ENCODE measurements around the gene HSD3B7.
A peak's percentile ranks its signal among the peaks of the same experiment; 100 is the strongest.

Gene HSD3B7

GRCh38 chr16:30956601-30957455 lies 28.2 kb upstream of the HSD3B7 start:
- DNase-seq (ENCODE audit: low read depth, low spot score): peak; percentile 85

- DNase-seq (ENCODE audit: low read depth, low spot score): peak; percentile 96
These were observed 27.4 kb upstream of the HSD3B7 start, which contains the start of gene SETD1A for GRCh38 chr16:30957456-30958174. Gene SETD1A, plus strand, starts transcription at chr16:30957754. Its CDS starts 978 bp downstream, at chr16:30958732.

- DNase-seq (ENCODE audit: low read depth, low spot score): peak; percentile 14
These were observed 26.6 kb upstream of the HSD3B7 start for GRCh38 chr16:30958175-30959079.

- no peak for DNase-seq (ENCODE audit: low read depth, low spot score)
These were observed 23.6 kb upstream of the HSD3B7 start for GRCh38 chr16:30961384-30961783.

DNA sequence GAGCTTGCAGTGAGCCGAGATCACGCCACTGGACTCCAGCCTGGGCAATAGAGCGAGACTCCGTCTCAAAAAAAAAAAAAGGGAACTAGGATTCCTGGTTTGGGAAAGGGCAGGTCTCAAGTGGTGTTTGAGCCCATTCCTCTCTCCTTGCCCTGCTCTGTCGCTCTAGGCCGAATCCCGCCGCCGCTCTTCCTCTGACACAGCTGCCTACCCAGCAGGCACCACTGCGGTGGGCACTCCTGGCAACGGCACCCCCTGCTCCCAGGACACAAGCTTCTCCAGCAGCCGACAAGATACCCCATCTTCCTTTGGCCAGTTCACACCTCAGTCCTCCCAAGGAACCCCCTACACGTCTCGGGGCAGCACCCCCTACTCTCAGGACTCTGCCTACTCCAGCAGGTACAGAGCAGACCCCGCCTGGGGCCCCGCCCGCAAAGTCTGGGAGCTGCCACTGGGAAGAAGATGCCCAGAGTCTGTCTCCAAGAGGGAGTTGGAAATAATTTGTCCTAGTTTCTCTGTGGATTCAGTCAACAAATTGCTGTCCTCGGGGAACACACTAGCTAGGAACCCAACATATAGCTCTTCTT lies 21.0 kb upstream of the HSD3B7 start:
- no peak for DNase-seq (ENCODE audit: low read depth, low spot score)

DNA sequence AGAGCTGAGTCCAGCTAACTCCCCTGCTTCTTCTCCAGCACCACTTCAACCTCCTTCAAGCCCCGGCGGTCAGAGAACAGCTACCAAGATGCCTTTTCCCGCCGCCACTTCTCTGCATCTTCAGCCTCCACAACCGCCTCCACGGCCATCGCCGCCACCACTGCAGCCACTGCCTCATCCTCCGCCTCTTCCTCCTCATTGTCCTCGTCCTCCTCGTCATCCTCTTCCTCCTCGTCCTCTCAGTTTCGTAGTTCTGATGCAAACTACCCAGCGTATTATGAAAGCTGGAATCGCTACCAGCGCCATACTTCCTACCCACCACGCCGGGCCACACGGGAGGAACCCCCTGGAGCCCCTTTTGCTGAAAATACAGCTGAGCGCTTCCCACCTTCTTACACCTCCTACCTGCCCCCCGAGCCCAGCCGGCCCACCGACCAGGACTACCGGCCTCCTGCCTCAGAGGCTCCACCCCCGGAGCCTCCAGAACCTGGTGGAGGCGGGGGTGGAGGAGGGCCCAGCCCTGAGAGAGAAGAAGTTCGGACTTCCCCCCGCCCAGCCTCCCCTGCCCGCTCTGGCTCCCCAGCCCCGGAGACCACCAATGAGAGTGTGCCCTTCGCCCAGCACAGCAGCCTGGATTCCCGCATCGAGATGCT lies 20.3 kb upstream of the HSD3B7 start:
- DNase-seq (ENCODE audit: low read depth, low spot score): no peak

DNA sequence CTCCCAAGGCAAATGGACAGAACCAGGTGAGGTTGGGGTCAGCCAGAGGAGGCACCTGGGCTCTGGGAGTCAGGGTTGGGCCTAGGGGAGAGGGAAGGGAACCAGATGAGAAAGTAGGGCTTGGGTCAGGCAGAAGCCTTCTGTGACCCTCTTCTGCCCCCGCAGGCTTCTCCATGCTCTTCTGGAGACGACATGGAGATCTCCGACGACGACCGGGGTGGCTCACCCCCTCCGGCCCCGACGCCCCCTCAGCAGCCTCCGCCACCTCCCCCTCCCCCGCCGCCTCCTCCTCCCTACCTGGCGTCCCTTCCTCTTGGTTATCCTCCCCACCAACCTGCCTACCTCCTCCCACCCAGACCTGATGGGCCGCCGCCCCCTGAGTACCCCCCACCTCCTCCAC lies 19.6 kb upstream of the HSD3B7 start:
- no peak for DNase-seq (ENCODE audit: low read depth, low spot score)

- DNase-seq (ENCODE audit: low read depth, low spot score): no peak
These were observed 18.9 kb upstream of the HSD3B7 start for GRCh38 chr16:30966033-30966619.

GRCh38 chr16:30967795-30968194 lies 17.2 kb upstream of the HSD3B7 start:
- no peak for DNase-seq (ENCODE audit: low read depth, low spot score)

DNA sequence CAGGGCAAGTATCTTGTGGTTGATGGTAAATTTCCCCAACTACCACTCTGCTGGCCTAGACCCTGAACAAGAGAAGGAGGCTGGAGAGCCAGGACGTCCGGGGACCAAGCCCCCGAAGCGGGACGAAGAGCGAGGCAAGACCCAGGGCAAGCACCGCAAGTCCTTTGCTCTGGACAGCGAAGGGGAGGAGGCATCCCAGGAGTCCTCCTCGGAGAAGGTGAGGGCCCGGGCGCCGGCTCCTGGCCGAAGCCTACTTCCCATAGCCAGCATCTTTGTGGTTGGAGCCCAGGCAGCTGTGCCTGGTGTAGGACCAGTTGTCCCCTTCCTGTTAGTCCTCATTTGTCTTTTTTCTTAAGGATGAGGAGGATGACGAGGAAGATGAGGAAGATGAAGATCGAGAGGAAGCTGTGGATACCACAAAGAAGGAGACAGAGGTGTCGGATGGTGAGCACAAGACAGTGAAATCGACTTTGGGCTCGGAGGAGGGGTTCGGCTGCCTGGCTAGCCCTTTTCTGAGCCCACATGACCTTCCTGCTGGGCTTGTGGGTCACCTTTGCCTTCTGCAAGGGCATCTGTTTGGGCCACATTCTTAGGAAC lies 15.7 kb upstream of the HSD3B7 start:
- DNase-seq (ENCODE audit: low read depth, low spot score): no peak

DNA sequence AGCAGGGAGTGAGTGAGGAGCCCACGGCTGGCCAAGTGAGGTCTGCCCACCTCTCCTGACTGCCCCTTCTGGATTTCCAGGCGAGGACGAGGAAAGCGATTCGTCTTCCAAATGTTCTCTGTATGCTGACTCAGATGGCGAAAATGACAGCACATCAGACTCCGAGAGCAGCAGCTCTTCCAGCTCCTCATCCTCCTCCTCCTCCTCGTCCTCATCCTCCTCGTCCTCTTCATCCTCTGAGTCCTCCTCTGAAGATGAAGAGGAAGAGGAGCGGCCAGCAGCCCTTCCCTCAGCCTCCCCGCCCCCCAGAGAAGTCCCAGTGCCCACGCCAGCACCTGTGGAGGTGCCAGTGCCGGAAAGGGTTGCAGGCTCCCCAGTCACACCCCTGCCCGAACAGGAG lies 13.7 kb upstream of the HSD3B7 start:
- DNase-seq (ENCODE audit: low read depth, low spot score): no peak

DNA sequence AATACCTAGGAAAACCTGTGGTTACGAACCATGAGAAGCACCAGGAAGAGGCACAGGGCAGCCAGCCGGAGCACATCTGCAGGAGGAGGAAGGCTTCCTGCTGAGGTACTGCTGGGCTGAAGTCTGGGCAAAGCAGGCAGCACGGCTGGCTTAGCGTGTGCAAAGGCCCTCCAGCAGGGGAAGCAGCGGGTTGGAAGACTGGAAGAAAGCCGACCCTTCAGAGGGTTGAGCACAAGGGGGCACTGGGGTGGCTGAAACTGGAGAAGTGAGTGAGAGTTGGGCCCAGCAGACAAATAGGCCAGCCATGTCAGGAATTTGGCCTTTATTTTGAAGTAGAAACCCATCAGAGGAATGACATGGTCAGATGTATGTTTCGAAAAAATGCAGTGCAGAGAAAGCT lies 12.1 kb upstream of the HSD3B7 start:
- peak; percentile 63 for DNase-seq (ENCODE audit: low read depth, low spot score)

- DNase-seq (ENCODE audit: low read depth, low spot score): no peak
These were observed 10.7 kb upstream of the HSD3B7 start for GRCh38 chr16:30974348-30974747.

DNA sequence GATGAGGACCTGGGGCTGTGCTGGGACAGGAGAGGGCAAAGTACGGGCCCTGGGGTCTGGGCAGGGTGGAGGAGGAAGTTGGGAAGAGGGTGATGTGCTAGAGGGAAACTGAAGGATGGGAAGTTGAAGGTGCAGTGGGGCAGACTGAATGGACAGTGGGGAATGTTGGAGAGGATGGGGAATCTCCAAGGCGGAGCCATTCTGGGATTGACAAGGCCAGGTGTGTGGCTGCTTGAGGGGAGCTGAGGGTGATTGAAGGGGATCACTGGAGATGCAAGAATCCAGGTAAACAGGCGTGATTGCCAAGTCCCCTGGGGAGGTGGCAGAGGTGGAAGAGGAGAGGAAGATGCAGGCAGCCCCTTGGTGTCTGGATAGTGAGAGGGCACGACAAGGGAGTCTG lies 8.5 kb upstream of the HSD3B7 start:
- no peak for DNase-seq (ENCODE audit: low read depth, low spot score)

GRCh38 chr16:30977502-30977901 lies 7.5 kb upstream of the HSD3B7 start:
- peak; percentile 45 for DNase-seq (ENCODE audit: low read depth, low spot score)

GRCh38 chr16:30979170-30980022 lies 5.6 kb upstream of the HSD3B7 start:
- DNase-seq (ENCODE audit: low read depth, low spot score): no peak

DNA sequence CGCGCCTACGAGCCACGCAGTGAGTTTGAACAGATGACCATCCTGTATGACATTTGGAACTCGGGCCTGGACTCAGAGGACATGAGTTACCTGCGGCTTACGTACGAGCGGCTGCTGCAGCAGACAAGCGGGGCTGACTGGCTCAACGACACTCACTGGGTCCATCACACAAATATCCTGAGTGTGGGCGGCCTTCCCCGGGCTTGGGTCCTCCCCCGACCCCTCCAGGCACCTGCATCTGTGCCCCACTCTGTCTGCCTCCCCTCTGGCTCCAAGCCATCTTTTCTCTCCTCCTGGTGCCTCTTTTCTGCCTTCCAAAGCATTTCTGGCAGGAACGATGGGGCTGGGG lies 5.0 kb upstream of the HSD3B7 start:
- no peak for DNase-seq (ENCODE audit: low read depth, low spot score)

- DNase-seq (ENCODE audit: low read depth, low spot score): no peak
These were observed 4.6 kb upstream of the HSD3B7 start for GRCh38 chr16:30980434-30980833.

GRCh38 chr16:30980959-30981358 lies 4.0 kb upstream of the HSD3B7 start:
- no peak for DNase-seq (ENCODE audit: low read depth, low spot score)
